Psoas muscle (tissue), 8 donors: ENCODE results near the gene ADAM15. TPM values are rescaled to one million over a fixed set of nuclear protein-coding genes. Genes with fewer than 3 reads are reported as not detected.

ENCODE experiments used
- ATAC-seq, 4 donors: fragments of 200-7000 bp; cut with Tn5 transposase; one replicate each; pipeline ENCODE4 v1.9.1; 2020; ENCODE audit warnings: moderate library complexity in 3 of 4, mild to moderate bottlenecking in 2 of 4
- DNase-seq, 2 donors: peaks; one replicate each; pipeline ENCODE4 v3.0.0-alpha.2; 2020
- H3K27ac ChIP-seq: fragments of 200-600 bp; one replicate; pipeline ENCODE4 v1.8.0; 2022
- H3K27me3 ChIP-seq, 3 donors: fragments of 200-600 bp in 1 of 3; one replicate each; pipeline versions ENCODE4 v1.6.1 to v1.8.0; 2013 to 2022; ENCODE audit warnings: low read length in 2 of 3, mild to moderate bottlenecking in 2 of 3, moderate library complexity in 1 of 3; ENCODE audit not compliant: insufficient read depth in 3 of 3
- H3K36me3 ChIP-seq, 2 donors: fragments of 200-600 bp in 1 of 2; one replicate each; pipeline versions ENCODE4 v1.6.1 to v1.8.0; 2013 to 2022; ENCODE audit warnings: low read depth in 1 of 2, mild to moderate bottlenecking in 1 of 2, moderate library complexity in 1 of 2; ENCODE audit not compliant: insufficient read depth in 1 of 2
- H3K4me1 ChIP-seq: fragments of 200-600 bp; one replicate; pipeline ENCODE4 v1.8.0; 2022
- H3K4me3 ChIP-seq: fragments of 200-600 bp; one replicate; pipeline ENCODE4 v1.8.0; 2022; ENCODE audit warnings: mild to moderate bottlenecking
- H3K9me3 ChIP-seq: fragments of 200-600 bp; one replicate; pipeline ENCODE4 v1.8.0; 2022
- CTCF ChIP-seq: fragments of 200-600 bp; IDR thresholded peaks from one replicate; pipeline ENCODE4 v1.8.0; 2022; ENCODE audit warnings: antibody characterized with exemption
- WGBS, 3 donors: extraction: QIAGEN DNeasy Blood & Tissue Kit; methylation state at CpG; one replicate each; pipeline versions ENCODE4 v1.1.6 to v1.1.7; 2013; 5-methylcytosine and 5-hydroxymethylcytosine counted together
- intact Hi-C, 2 donors: fragments of 100-400 bp; cut with DNase I; formaldehyde crosslinking; loops; one replicate each; pipeline versions ENCODE4 v1.11.0 to v1.14.2; 2022
- polyA plus RNA-seq, 3 donors: library from polyadenylated mRNA; stranded (reverse); fragments of 200-250 nt; gene quantifications; one replicate each; pipeline ENCODE4 v1.2.3, GENCODE V29; 2013
- total RNA-seq, 4 donors: library from RNA; stranded (reverse); fragmentation: NEBNext Ultra II Directional in 2 of 4; extraction: Animal tissue kit (Norgen Biotek cat#: 25700) in 2 of 4; gene quantifications; one replicate each; pipeline versions ENCODE4 v1.2.1 to v1.2.4, GENCODE V29; 2021 to 2023
- donor health status: healthy with polysubstance abuse.
- donor health status: DM: no; HTN: no; CAD: no; lungs with moderate emphysema.
- donor health status: Bipolar disorder and iron deficiency.
- donor health status: healthy.
- donor health status: DM: yes; HTN: yes; CAD: no.
- donor health status: DM: no; HTN: no; CAD: no.
- donor health status: DM: no; HTN: no; CAD: no.
- donor health status: DM: yes; HTN: yes; CAD: no.

The ADAM15 gene
- total and polyA plus RNA-seq, 7 donors: 33.2 to 50.9 (median 45.4) TPM

DNA sequence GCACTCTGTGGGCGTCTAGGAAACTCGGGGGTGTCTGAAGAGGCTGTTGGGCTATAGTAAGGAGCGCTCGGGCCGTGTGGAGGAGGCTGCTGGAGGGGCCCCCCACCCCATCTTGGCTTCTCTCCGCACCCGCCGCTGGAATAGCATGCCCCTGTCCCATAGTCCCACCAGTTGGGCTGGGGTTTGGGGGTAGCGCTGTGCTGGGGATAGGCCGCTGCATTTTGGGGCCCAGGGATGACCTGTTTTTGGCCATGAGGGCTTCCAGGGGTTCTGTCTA is 28.0 kb downstream of the ADAM15 start:
- Histone ChIP-seq H3K4me1 (peaks cover 20% of the 10 kb centered on the region), H3K27ac (no peak overlapping the region), H3K36me3 (no peaks in the 10 kb centered on the region), H3K27me3 (peaks cover 0 to 53% (median 27%) of the 10 kb centered on the region in 3 donors), H3K4me3 (peak overlapping the region; percentile 64), H3K9me3 (no peaks in the 10 kb centered on the region)
- 2 to 4% (median 3%) methylated on average over 10 of the region's 10 CpGs for WGBS, 3 donors
- DNase-seq (no peak), ATAC-seq (peak in 2 of 4 donors; percentile 2 to 9)
- TF ChIP-seq CTCF: no peak
- intact Hi-C loops: no loop called here

DNA sequence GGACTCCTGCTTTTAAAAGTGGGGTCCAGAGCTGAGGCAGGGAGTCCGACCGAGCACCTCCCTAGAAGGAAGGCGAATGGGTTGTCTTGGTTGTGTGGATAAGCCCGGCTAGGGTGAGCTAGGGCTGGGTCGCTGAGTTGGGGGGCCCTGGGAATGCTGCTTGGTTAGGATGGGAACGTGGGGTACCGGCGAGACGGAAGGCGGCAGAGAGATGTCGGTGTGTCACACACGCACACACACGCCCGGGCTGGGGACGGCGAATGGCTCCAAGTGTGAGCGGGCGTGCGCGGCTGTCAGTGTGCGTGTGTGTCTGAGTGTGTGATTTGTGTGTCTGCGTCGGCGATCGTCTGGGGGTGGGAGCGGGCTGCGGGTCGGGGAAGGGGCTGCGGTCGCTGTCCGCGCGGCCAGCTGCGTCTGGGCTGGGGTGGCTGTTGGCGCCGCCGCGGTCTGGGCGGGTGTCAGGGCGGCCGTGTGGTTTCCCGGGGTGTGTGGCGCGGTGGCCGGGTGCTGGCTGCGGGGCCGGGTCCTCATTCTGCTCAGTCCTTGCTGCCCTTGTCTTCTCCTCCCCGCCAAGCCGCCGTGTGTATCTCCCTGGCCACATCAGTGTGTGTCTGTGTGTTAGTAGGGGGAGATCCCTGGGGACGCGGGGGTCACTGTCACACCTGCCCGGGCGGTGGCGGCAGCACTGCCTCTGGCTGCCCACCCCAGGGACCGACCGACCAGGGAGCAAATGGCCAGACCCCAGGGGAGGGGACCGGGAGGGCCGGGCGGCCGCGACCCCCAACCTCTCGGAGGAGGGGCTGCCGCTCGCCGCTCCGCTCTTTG is 28.6 kb downstream of the ADAM15 start:
- no peaks in the 10 kb centered on the region for H3K36me3 ChIP-seq
- DNase-seq (no peak), ATAC-seq (peak in 1 of 4 donors; percentile 5)
- peaks cover 0 to 53% (median 27%) of the 10 kb centered on the region in 3 donors for H3K27me3 ChIP-seq
- no peak overlapping the region for H3K27ac ChIP-seq
- H3K4me3 ChIP-seq: peak overlapping the region; percentile 64
- intact Hi-C loops: loop anchor here (5.0 kb wide), 2 partner anchors 37 to 107 kb away; partner anchors contain the start of genes CKS1B (in 1 of the 2) and SHC1 (in 1 of the 2)
- no peaks in the 10 kb centered on the region for H3K9me3 ChIP-seq
- H3K4me1 ChIP-seq: peaks cover 24% of the 10 kb centered on the region
- 1 to 2% (median 2%) methylated on average over 54 to 67 of the region's 67 CpGs for WGBS, 3 donors
- no peak for TF ChIP-seq CTCF

DNA sequence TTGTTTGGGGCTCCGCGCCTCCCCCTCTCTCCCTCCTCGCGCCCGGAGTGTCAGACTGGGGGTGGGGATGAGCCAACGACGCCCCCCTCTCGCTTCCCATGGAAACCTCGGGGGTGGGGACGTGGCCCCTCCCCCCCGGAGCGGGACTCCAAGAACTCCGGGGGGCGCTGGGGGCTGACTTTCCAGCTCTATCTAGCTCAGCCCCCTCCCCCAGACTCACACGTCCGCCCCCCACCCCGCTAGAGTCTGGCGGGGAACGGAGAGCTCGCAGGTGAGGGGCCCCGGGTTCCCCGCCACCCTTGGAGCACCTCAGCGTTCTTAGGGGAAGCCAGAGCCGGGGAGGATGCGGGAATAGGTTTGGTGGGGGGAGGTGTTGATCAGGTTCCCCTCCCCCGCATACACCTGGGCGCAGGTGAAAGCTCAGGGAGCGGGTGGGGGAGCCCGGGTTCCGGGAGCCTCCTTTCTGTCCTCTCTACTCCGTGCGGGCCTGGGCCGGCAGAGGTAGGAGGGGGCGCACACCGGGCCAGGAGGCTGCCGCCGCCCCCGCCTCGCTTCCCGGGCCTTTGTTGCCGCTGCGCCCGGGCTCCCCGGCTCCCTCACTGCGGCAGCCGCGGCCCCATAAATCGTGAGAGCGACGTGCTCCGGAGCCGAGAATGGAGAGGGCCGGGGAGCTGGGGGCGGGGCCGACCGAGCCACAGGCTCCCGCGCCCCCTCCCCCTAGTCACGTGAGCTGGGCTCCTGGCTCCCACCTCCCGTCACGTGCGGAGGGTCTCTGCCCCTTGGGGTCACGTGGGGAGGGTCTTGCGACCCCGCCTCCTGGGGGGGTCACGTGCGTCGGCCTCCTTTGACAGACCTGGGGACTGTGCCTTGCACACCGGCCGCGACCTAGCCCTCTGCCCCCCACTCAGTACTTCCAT is 29.5 kb downstream of the ADAM15 start:
- intact Hi-C loops: loop anchor here (5.0 kb wide), 2 partner anchors 38 to 108 kb away; partner anchors contain the start of genes CKS1B (in 1 of the 2) and SHC1 (in 1 of the 2)
- peaks cover 25% of the 10 kb centered on the region for H3K4me1 ChIP-seq
- no peak for TF ChIP-seq CTCF
- WGBS, 3 donors: 0 to 1% (median 0%) methylated on average over 27 to 71 of the region's 71 CpGs
- DNase-seq: no peak
- H3K27ac ChIP-seq: no peak overlapping the region
- H3K9me3 ChIP-seq: no peaks in the 10 kb centered on the region
- peaks cover 0 to 53% (median 27%) of the 10 kb centered on the region in 3 donors for H3K27me3 ChIP-seq
- no peak for ATAC-seq
- H3K36me3 ChIP-seq: no peaks in the 10 kb centered on the region
- H3K4me3 ChIP-seq: peak overlapping the region; percentile 64

DNA sequence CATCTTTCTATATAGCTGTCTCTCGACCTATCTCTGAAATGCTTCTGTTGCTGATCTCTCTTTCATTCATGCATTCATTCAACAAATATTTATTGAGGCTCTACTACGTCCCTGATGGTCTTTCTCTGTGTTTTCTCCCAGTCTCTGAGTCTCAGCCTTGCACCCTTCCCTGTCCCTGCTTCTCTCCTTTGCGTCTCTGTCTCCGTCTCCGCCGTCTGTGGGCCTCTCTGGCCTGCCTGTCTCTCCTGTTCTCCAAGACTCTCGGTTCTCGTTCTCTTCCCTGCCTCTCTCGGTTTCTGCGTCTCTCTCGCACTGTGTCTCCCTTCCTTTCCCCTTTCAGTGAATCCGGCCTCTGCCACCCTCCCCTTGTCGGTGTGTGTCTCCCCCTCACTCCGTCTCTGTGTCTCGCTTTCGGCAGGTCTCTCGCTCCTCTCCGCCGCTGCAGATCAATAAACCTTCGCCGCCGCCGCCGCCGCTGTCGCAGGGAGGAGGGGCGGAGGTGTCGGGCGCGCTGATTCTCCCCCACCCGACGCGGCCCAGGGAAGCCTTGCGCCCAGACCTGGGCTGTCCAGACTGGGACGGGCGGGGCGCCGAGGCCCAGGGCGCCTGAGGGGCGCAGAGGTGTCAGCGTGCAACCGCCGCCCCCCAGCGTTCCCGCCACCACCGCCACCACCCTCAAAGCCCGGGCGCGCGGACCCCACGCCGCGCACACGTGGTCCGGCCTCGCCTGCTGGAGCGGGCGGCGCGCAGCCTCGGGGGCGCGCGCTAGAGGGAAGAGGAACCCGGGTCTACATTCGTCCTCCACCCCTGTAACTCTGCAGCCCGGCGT is 30.6 kb downstream of the ADAM15 start:
- H3K27ac ChIP-seq: no peak overlapping the region
- peaks cover 28% of the 10 kb centered on the region for H3K4me1 ChIP-seq
- peak overlapping the region; percentile 64 for H3K4me3 ChIP-seq
- ATAC-seq (no peak), DNase-seq (no peak)
- no peaks in the 10 kb centered on the region for H3K36me3 ChIP-seq
- intact Hi-C loops: loop anchor here (5.0 kb wide), 2 partner anchors 39 to 109 kb away; partner anchors contain the start of genes CKS1B (in 1 of the 2) and SHC1 (in 1 of the 2)
- TF ChIP-seq CTCF: no peak
- H3K9me3 ChIP-seq: no peaks in the 10 kb centered on the region
- peaks cover 0 to 53% (median 27%) of the 10 kb centered on the region in 3 donors for H3K27me3 ChIP-seq
- WGBS, 3 donors: 4 to 5% (median 5%) methylated on average over 60 to 68 of the region's 68 CpGs
